Right hindlimb (tissue), 1 donor: ENCODE measurements around the gene CHAT.

Experiments used
- DNase-seq: peaks from one replicate; pipeline ENCODE4 v3.0.0-alpha.2; 2018

Gene CHAT

GRCh38 chr10:49597426-49598163 is 16.2 kb upstream of the CHAT start:
- no peak for DNase-seq

GRCh38 chr10:49598164-49598856 is 15.5 kb upstream of the CHAT start:
- no peak for DNase-seq

GRCh38 chr10:49598986-49599385 is 14.9 kb upstream of the CHAT start:
- DNase-seq = no peak

GRCh38 chr10:49599546-49599945 is 14.3 kb upstream of the CHAT start:
- no peak for DNase-seq

- no peak for DNase-seq
Observed at GRCh38 chr10:49600046-49600445, 13.8 kb upstream of the CHAT start.

GRCh38 chr10:49600781-49601400 is 12.9 kb upstream of the CHAT start:
- DNase-seq = no peak

GRCh38 chr10:49601857-49602256 is 12.0 kb upstream of the CHAT start:
- DNase-seq = no peak

- no peak for DNase-seq
Observed at GRCh38 chr10:49602380-49603023, 11.3 kb upstream of the CHAT start.

- DNase-seq = no peak
Observed at GRCh38 chr10:49605216-49605938, 8.5 kb upstream of the CHAT start.

- no peak for DNase-seq
Observed at GRCh38 chr10:49605939-49606509, 7.8 kb upstream of the CHAT start.

- peak; percentile 81 for DNase-seq
Observed at GRCh38 chr10:49606981-49607535, 6.8 kb upstream of the CHAT start.

- DNase-seq = no peak
Observed at GRCh38 chr10:49608166-49609005, 5.5 kb upstream of the CHAT start.

- DNase-seq = no peak
Observed at GRCh38 chr10:49609006-49609282, 4.9 kb upstream of the CHAT start.

- DNase-seq = no peak
Observed at GRCh38 chr10:49609283-49610113, 4.3 kb upstream of the CHAT start.

GRCh38 chr10:49610114-49610457 is 3.8 kb upstream of the CHAT start, which contains the start of gene SLC18A3:
Gene SLC18A3, plus strand, starts transcription at chr10:49610310. Its CDS starts 431 bp downstream, at chr10:49610741.
- DNase-seq = no peak

GRCh38 chr10:49610458-49611165 is 3.2 kb upstream of the CHAT start:
- no peak for DNase-seq

- DNase-seq = no peak
Observed at GRCh38 chr10:49611166-49611815, 2.5 kb upstream of the CHAT start.

- no peak for DNase-seq
Observed at GRCh38 chr10:49611816-49612512, 1.9 kb upstream of the CHAT start.
